HG03025 (cell line): Measurements from ENCODE around the gene DUS1L.

Experiments
- ATAC-seq: cut with Tn5 transposase; IDR thresholded peaks from one replicate; pipeline ENCODE4 v1.9.1; 2021; ENCODE audit warnings: mild to moderate bottlenecking, moderate library complexity; ENCODE audit not compliant: unreplicated experiment, low FRiP score

Gene DUS1L

GRCh38 chr17:82029990-82030469, 35.6 kb downstream of the DUS1L start:
- no peak for ATAC-seq

- no peak for ATAC-seq
Measured at GRCh38 chr17:82029391-82029790, 36.2 kb downstream of the DUS1L start.

- ATAC-seq: no peak
Measured at GRCh38 chr17:82028966-82029365, 36.6 kb downstream of the DUS1L start.

- ATAC-seq: no peak
Measured at GRCh38 chr17:82028246-82028645, 37.4 kb downstream of the DUS1L start.

- ATAC-seq: no peak
Measured at GRCh38 chr17:82025401-82026107, 40.0 kb downstream of the DUS1L start.

GRCh38 chr17:82024859-82025258, 40.7 kb downstream of the DUS1L start:
- no peak for ATAC-seq

GRCh38 chr17:82023447-82024241, 42.0 kb downstream of the DUS1L start:
- peak; percentile 4 for ATAC-seq

GRCh38 chr17:82022981-82023446, 42.6 kb downstream of the DUS1L start, which contains the start of gene LRRC45:
Gene LRRC45, plus strand, starts transcription at chr17:82023305. Its CDS starts 339 bp downstream, at chr17:82023644.
- ATAC-seq: peak; percentile 85

GRCh38 chr17:82022310-82022980, 43.2 kb downstream of the DUS1L start, which contains the start of gene CENPX:
Gene CENPX, minus strand, starts transcription at chr17:82022878. Its CDS starts 17 bp downstream, at chr17:82022861.
- peak; percentile 5 for ATAC-seq

- no peak for ATAC-seq
Measured at GRCh38 chr17:82021900-82022309, 43.7 kb downstream of the DUS1L start.

GRCh38 chr17:82021107-82021899, 44.3 kb downstream of the DUS1L start:
- ATAC-seq: no peak

GRCh38 chr17:82020572-82021106, 45.0 kb downstream of the DUS1L start:
- ATAC-seq: no peak

GRCh38 chr17:82019690-82020571, 45.7 kb downstream of the DUS1L start:
- no peak for ATAC-seq

GRCh38 chr17:82018989-82019689, 46.5 kb downstream of the DUS1L start:
- ATAC-seq: no peak

- ATAC-seq: no peak
Measured at GRCh38 chr17:82018152-82018988, 47.2 kb downstream of the DUS1L start.

GRCh38 chr17:82017612-82018151, 47.9 kb downstream of the DUS1L start:
- ATAC-seq: no peak

- no peak for ATAC-seq
Measured at GRCh38 chr17:82016875-82017459, 48.6 kb downstream of the DUS1L start.
